GM12874 (cell line): ENCODE results near the gene TRDN.

ENCODE experiments used
- TF ChIP-seq, protein P1 (sequence below): IDR thresholded peaks from 2 replicates; pipeline ENCODE4 v1.5.1; 2011; ENCODE audit warnings: low read depth, mild to moderate bottlenecking, control low read depth, low read length, moderate library complexity; ENCODE audit not compliant: insufficient read depth

TRDN gene

DNA sequence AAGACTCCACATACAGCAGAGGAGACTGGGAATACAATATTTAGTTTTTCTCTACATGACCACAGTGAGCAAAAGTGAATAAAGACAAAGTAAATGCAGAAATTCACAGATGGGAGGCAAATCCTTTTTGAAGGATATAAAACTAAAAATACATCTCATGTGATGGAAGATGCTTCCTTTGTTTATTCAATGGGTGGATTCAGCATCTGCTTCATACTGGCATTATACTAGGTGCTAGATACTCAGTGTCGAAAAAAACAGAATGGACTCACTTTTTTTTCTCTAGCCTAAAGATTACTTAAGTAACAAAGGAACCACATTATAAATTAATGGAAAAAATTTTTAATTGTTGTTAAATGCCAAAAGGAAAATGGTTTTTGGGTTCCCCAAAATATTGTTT, 216.2 kb downstream of the TRDN start:
- TF ChIP-seq, protein P1, sequence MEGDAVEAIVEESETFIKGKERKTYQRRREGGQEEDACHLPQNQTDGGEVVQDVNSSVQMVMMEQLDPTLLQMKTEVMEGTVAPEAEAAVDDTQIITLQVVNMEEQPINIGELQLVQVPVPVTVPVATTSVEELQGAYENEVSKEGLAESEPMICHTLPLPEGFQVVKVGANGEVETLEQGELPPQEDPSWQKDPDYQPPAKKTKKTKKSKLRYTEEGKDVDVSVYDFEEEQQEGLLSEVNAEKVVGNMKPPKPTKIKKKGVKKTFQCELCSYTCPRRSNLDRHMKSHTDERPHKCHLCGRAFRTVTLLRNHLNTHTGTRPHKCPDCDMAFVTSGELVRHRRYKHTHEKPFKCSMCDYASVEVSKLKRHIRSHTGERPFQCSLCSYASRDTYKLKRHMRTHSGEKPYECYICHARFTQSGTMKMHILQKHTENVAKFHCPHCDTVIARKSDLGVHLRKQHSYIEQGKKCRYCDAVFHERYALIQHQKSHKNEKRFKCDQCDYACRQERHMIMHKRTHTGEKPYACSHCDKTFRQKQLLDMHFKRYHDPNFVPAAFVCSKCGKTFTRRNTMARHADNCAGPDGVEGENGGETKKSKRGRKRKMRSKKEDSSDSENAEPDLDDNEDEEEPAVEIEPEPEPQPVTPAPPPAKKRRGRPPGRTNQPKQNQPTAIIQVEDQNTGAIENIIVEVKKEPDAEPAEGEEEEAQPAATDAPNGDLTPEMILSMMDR = no peak

DNA sequence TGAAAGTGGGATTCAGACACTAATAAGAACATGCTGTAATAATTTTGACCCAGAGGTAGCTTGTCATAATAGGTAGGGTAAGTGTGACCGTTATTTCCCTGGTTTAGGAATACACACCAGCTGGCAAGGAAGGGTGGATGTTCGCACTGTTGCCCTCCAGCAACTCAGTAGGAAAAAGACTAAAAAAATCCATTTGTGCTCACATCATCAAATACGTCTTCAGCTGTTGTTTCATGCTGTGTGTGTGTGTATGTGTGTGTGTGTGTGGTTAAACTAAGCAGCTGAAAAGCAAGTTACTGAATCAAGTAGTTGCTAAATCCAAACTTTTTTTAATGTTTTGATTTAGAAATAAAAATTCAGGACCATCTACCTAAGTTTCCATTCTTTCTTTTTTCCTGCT, 218.7 kb downstream of the TRDN start:
- TF ChIP-seq, protein P1 = no peak

DNA sequence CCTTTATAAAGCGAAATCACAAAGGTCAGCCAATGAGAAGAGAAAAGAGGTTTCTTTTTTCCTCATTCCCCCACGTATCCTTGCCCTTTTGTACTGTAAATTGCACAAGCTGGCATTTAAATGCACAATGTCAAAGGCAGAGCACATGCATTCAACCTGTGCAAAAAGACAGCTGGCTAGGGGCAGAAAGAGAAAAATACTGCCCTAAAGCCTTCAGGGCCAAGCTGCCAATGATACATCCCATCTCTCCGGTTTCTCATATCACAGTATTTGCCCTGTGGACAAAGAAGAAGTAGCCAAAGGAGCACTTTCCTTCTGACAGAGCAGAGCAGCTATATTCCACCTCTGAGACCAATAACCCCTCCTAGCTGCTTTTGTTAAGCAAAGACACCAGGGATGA, 219.2 kb downstream of the TRDN start:
- TF ChIP-seq, protein P1 = no peak

DNA sequence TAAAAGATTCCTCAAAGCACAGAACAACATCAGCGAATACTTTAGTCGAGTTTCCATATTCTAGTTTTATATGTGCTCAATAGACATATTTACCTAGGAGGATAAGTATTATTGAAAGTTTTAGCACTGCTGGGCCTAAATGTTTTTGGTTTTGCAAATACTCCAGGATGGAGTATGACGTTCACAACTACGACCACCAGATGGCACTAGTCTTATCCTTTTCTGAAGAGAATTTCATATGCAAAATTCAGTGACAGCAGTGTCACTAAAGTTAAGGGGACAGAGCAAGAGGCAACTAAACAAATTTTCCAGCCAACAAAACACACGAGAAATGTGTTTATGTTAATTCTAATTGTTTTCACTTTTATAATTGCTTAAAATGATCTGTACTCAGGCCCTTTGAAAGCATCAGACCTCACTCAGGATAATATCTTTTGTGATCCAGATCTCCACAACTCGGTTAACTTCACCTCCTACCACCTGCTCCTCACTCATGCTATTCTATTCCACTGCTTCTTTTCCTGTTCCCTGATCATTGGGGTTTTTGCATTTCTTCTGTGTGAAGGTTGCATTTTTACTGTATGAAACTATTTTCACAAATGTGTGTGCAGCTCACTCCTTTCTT, 220.8 kb downstream of the TRDN start:
- TF ChIP-seq, protein P1 = peak; percentile 39; the same call in 1 of the 2 replicates

DNA sequence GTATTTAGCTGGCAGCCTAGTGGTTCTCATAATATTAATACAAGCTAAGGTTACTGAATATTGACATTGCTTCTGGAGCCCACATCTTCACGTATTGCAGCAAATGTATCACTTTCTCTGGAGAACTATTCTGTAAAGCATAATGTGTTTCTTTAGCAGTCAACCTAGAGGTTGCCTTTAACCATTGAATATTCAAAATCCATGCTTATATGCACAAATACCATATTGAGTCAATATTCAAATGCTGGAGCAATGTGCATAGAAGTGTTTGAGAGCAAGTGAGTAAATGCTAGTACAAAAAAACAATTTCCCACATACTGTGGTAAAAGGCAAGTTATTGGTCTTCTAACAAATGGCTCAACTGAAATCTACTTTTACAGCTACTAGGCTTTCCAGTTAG, 231.8 kb downstream of the TRDN start:
- TF ChIP-seq, protein P1 = no peak

DNA sequence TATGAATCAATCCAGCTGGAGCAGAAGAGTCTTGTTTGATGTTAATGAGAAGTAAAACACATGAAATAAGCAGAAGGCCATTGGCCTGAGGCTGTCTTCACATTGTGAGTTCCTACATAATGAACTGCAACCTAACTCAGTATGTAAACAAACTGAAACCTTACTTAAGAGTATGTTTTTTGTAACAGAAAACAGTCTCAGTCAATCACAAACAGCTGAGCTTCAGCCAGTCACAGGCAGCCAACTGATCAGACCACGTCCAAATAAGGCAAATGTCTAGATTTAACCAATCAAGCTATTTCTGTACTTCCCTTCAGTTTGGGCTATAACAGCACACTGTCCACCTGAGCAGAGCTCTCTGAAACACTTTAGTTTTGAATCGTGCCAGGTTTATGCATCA, 234.7 kb downstream of the TRDN start:
- TF ChIP-seq, protein P1 = no peak

DNA sequence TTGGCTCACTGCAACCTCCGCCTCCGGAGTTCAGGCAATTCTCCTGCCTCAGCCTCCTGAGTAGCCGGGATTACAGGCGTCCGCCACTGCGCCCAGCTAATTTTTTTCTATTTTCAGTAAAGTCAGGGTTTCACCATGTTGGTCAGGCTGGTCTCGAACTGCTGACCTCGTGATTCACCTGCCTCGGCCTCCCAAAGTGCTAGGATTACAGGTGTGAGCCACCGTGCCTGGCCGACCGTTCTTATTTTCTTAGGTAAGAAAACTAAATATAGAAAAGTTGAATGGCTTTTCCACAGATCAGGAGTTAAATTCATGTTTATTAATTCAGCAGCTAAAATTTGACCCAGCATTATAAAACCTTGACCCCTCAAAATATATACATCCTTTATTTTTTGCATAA, 238.7 kb downstream of the TRDN start:
- TF ChIP-seq, protein P1 = no peak
